Small intestine (tissue), 7 donors: ENCODE data around the gene SH3BP5. TPM values are rescaled to one million over a fixed set of nuclear protein-coding genes. Genes with fewer than 3 reads are reported as not detected.

Source experiments
- DNase-seq, 2 donors: peaks; one replicate each; pipeline versions ENCODE4 v3.0.0 to v3.0.0-alpha.2; 2013
- FAIRE-seq: peaks from 2 replicates; lab custom pipeline; 2012; peaks lifted over from hg19 to GRCh38; lab: Jason Lieb, UNC
- H3K27ac ChIP-seq, 3 donors: one replicate each; pipeline ENCODE4 v1.5.1; 2013; ENCODE audit warnings: low read length in 2 of 3, mild to moderate bottlenecking in 2 of 3, control low read depth in 1 of 3, inconsistent platforms in 1 of 3, low read depth in 1 of 3, moderate library complexity in 1 of 3
- H3K27me3 ChIP-seq, 3 donors: one replicate each; pipeline ENCODE4 v1.6.1; 2013; ENCODE audit warnings: low read length in 3 of 3, inconsistent platforms in 1 of 3; ENCODE audit not compliant: control insufficient read depth in 3 of 3, insufficient read depth in 3 of 3
- H3K36me3 ChIP-seq, 3 donors: one replicate each; pipeline ENCODE4 v1.6.1; 2013; ENCODE audit warnings: low read length in 3 of 3, inconsistent platforms in 1 of 3, low read depth in 1 of 3, mild to moderate bottlenecking in 1 of 3, moderate library complexity in 1 of 3; ENCODE audit not compliant: control insufficient read depth in 3 of 3, insufficient read depth in 2 of 3
- H3K4me1 ChIP-seq, 3 donors: one replicate each; pipeline ENCODE4 v1.6.1; 2013; ENCODE audit warnings: low read length in 2 of 3, inconsistent platforms in 1 of 3, low read depth in 1 of 3, mild to moderate bottlenecking in 1 of 3, moderate library complexity in 1 of 3; ENCODE audit not compliant: control insufficient read depth in 3 of 3, insufficient read depth in 2 of 3
- H3K4me3 ChIP-seq, 3 donors: one replicate each; pipeline ENCODE4 v1.5.1; 2013; ENCODE audit warnings: low read length in 3 of 3, control low read depth in 1 of 3, inconsistent platforms in 1 of 3, low read depth in 1 of 3, mild to moderate bottlenecking in 1 of 3, moderate library complexity in 1 of 3
- H3K9me3 ChIP-seq, 2 donors: one replicate each; pipeline ENCODE4 v1.6.1; 2013; ENCODE audit warnings: low read depth in 1 of 2, low read length in 1 of 2; ENCODE audit not compliant: control insufficient read depth in 2 of 2, insufficient read depth in 1 of 2
- WGBS, 3 donors: extraction: QIAGEN DNeasy Blood & Tissue Kit; methylation state at CpG; one replicate each; pipeline ENCODE4 v1.1.7; 2013; 5-methylcytosine and 5-hydroxymethylcytosine counted together
- polyA plus RNA-seq, 4 donors: library from polyadenylated mRNA; stranded (reverse) in 3 of 4; unstranded in 1 of 4; fragments of 200-250 nt in 3 of 4; fragments of 120-200 nt in 1 of 4; gene quantifications; one replicate each; pipeline versions ENCODE4 v1.2.1 to v1.2.3, GENCODE V29; 2013
- donor health status: healthy with polysubstance abuse.
- donor health status: control.
- donor health status: control.
- donor health status: Bipolar disorder and iron deficiency.
- donor health status: healthy.

SH3BP5 gene
- polyA plus RNA-seq, 4 donors: 4.9 to 24.0 (median 10.1) TPM

DNA sequence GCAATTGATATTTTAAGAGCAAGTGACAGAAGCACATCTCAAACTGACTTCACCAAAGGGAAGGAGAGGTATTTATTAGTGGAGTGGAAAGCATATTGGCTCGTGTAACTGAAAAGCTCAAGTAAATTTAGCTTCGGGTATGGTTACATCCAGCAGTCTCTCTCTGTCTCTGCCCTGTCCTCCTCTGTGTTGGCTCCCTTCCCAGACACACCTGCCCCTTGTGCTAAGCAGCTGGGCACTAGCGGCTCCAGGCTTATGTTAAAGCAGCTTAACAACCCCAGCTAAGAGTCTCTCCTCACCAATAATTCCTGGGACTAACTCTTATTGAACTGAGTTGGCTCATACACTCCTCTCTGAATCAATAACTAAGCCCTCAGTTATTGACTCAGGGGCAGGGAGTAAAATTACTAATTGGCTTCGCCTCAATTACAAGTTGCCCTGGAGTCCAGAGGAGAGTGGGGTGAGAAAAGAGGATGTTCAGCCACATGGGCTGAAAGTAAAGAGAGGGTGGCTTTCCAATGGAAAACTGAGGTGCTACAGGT lies 12.8 kb upstream of the SH3BP5 start:
- Histone ChIP-seq H3K27ac (no peak overlapping the region), H3K9me3 (no peaks in the 10 kb centered on the region), H3K4me1 (no peaks in the 10 kb centered on the region), H3K27me3 (peaks cover 0 to 6% (median 0%) of the 10 kb centered on the region in 3 donors), H3K36me3 (no peaks in the 10 kb centered on the region), H3K4me3 (no peak overlapping the region)
- FAIRE-seq (no peak), DNase-seq (peak in 1 of 2 donors; percentile 33)
- 14 to 59% (median 31%) methylated on average over 4 of the region's 4 CpGs for WGBS, 3 donors

DNA sequence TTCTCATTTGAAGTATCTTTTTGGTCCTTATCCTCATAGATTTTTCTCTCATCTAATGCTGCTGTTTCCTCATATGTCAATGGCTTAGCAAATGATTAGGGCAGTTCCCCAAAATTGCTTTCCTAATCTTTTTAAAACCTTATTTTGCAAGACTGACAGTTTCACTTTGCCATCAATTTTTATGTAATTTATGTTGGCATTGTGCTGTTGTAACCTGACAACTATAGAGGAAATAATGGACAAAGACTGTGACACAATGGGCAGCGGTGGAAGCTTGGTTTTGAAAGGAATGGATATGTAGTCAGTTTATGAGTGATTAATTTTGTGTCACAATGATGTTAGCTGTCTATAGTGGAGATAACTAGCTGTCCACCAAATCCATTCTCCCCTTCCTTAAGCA lies 10.6 kb upstream of the SH3BP5 start:
- Histone ChIP-seq H3K4me1 (no peaks in the 10 kb centered on the region), H3K27me3 (peaks cover 0 to 6% (median 0%) of the 10 kb centered on the region in 3 donors), H3K4me3 (no peak overlapping the region), H3K27ac (no peak overlapping the region), H3K9me3 (no peaks in the 10 kb centered on the region), H3K36me3 (no peaks in the 10 kb centered on the region)
- FAIRE-seq (no peak), DNase-seq (no peak)
- 85 to 94% (median 92%) methylated on average over 1 of the region's 1 CpG for WGBS, 3 donors

DNA sequence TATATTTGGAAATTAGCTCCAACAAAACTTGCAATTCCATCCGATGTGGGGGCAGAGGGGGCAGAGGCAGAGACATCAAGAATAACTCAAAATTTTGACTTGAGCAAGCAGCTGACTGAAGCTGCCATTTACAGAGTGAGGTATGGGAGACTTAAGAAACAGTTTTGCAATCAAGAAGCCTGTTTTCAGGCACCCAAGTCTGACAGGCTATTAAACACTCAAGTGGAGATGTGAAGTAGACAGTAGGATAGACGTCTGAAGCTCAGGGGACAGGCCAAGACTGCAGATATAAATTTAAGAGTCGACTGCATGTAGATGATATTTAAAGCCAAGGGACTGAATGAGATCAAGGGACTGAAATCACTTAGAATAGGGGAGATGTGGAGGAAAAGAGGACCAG lies 9.9 kb upstream of the SH3BP5 start:
- H3K4me1 ChIP-seq: no peaks in the 10 kb centered on the region
- FAIRE-seq (no peak), DNase-seq (no peak)
- peaks cover 0 to 6% (median 0%) of the 10 kb centered on the region in 3 donors for H3K27me3 ChIP-seq
- H3K27ac ChIP-seq: no peak overlapping the region
- WGBS, 3 donors: 82 to 89% (median 83%) methylated on average over 3 of the region's 3 CpGs
- H3K9me3 ChIP-seq: no peaks in the 10 kb centered on the region
- no peak overlapping the region for H3K4me3 ChIP-seq
- no peaks in the 10 kb centered on the region for H3K36me3 ChIP-seq

DNA sequence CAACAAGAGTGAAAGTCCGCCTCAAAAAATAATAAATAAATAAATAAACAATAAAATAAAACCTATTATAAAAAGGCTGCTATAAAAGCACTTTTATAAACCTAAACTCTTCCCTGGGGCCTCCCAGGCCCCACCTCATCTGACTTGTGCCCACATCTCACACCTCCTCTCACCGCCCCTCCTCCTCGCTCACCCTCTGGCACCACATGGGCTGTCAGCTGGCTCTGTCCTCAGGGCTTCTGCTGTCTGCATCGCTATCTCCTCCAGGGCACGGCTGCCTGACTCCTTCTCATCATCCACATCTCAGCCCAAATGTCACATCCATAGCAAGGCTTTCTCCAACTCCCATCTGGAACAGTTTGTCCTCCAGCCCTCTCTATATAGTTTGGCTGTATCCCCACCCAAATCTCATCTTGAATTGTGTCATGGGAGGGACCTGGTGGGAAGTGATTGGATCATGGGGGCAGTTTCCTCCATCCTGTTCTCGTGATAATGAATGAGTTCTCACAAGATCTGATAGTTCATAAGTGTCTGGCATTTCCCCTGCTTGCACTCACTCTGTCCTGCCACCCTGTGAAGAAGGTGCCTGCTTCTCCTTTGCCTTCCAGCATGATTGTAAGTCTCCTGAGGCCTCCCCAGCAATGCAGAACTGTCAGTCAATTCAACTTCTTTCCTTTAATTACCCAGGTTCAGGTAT lies 8.8 kb upstream of the SH3BP5 start:
- WGBS, 3 donors: 84 to 88% (median 86%) methylated on average over 6 of the region's 6 CpGs
- H3K4me3 ChIP-seq: no peak overlapping the region
- peaks cover 0 to 6% (median 0%) of the 10 kb centered on the region in 3 donors for H3K27me3 ChIP-seq
- no peak for DNase-seq
- no peaks in the 10 kb centered on the region for H3K9me3 ChIP-seq
- no peaks in the 10 kb centered on the region for H3K36me3 ChIP-seq
- no peaks in the 10 kb centered on the region for H3K4me1 ChIP-seq
- no peak for FAIRE-seq
- no peak overlapping the region for H3K27ac ChIP-seq

DNA sequence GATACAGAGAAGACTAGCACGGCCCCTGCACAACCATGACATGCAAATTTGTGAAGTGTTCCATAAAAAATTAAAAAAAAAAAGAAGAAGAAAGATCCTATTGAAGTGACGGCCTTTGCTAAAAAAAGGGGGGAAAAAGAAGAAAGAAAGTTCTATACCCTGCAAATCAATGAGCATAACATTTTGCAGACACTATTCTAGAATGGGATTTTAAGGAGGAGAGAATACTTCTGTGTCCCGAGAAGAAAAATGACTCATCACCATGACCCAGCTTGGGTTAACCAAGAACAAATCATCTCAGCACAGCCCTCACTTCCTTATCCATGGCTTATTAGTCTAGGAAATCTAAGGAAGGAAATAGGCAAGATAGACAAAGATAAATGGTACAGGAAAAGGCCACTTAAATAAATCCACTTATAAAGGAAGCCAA lies 7.4 kb upstream of the SH3BP5 start:
- no peak for DNase-seq
- WGBS, 3 donors: 57 to 67% (median 64%) methylated on average over 3 of the region's 3 CpGs
- no peaks in the 10 kb centered on the region for H3K4me1 ChIP-seq
- no peaks in the 10 kb centered on the region for H3K9me3 ChIP-seq
- H3K4me3 ChIP-seq: no peak overlapping the region
- H3K27ac ChIP-seq: no peak overlapping the region
- H3K36me3 ChIP-seq: no peaks in the 10 kb centered on the region
- H3K27me3 ChIP-seq: peaks cover 0 to 6% (median 0%) of the 10 kb centered on the region in 3 donors
- FAIRE-seq: no peak

DNA sequence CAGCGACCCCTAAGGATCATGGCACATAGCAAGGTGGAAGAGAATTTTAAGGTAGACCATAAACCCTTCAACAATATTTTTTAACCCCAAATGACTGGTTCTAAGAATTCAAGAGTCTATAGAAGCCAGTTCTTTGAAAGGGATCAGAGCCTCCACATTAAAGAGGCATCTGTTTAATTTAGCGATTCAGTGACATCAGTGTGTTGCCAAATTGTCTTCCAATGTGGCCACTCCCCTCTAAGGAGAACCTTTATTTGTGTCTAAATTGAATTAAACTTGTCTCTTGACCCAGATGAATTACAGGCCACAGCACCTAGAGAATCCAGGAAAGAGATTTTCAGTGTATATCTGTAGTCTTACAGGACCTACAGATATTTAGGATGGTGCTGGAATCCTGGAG lies 6.6 kb upstream of the SH3BP5 start:
- WGBS, 3 donors: 93 to 95% (median 93%) methylated on average over 2 of the region's 2 CpGs
- FAIRE-seq: no peak
- Histone ChIP-seq H3K4me3 (no peak overlapping the region), H3K9me3 (no peaks in the 10 kb centered on the region), H3K36me3 (no peaks in the 10 kb centered on the region), H3K27me3 (peaks cover 0 to 6% (median 0%) of the 10 kb centered on the region in 3 donors), H3K27ac (no peak overlapping the region), H3K4me1 (no peaks in the 10 kb centered on the region)
- no peak for DNase-seq

DNA sequence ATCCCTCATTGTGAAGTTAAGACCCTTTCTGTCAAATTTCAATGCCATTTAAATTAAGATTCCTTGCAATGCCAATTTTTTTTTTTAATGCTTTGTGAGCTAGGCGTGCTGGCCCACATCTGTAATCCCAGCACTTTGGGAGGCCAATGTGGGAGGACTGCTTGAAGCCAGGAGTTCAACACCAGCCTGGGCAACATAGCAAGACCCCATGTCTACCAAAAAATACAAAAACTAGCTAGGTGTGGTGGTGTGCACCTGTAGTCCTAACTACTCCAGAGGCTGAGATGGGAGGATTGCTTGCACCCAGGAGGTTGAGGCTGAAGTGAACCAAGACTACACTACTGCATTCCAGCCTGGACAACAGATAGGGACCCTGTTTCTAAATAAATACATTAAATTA lies 5.6 kb upstream of the SH3BP5 start:
- no peak for FAIRE-seq
- H3K27me3 ChIP-seq: peaks cover 0 to 16% (median 0%) of the 10 kb centered on the region in 3 donors

DNA sequence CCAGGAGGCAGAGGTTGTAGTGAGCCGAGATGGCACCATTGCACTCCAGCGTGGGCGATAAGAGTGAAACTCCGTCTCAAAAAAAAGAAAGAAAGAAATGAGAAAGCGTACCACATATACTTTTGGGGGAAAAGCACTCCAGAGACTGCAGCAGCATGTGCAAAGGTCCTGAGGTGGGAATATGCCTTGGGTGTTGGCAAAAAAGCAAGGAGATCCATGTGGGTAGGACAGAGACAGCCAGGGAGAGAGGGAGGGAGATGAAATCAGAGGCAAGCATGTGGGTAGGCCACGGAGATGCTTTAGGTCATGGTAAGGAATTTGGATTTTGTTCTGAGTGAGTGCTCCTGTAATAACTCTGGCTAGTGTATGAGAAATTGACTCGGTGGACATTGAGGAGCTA lies 3.7 kb upstream of the SH3BP5 start:
- peaks cover 0 to 25% (median 0%) of the 10 kb centered on the region in 3 donors for H3K27me3 ChIP-seq

More for the DNA sequence above, 5.6 kb upstream of the SH3BP5 start:
- peaks cover 0 to under 1% (median 0%) of the 10 kb centered on the region in 3 donors for H3K4me1 ChIP-seq
- no peak overlapping the region for H3K27ac ChIP-seq
- no peaks in the 10 kb centered on the region for H3K9me3 ChIP-seq
- 95 to 97% (median 96%) methylated on average over 1 of the region's 1 CpG for WGBS, 3 donors
- H3K36me3 ChIP-seq: no peaks in the 10 kb centered on the region
- H3K4me3 ChIP-seq: no peak overlapping the region
- no peak for DNase-seq

More for the DNA sequence above, 3.7 kb upstream of the SH3BP5 start:
- H3K4me1 ChIP-seq: peaks cover 0 to 4% (median 0%) of the 10 kb centered on the region in 3 donors
- FAIRE-seq (no peak), DNase-seq (no peak)
- no peak overlapping the region for H3K27ac ChIP-seq
- WGBS, 3 donors: 90 to 93% (median 92%) methylated on average over 7 of the region's 7 CpGs
- H3K9me3 ChIP-seq: no peaks in the 10 kb centered on the region
- no peaks in the 10 kb centered on the region for H3K36me3 ChIP-seq
- H3K4me3 ChIP-seq: no peak overlapping the region
